SIG-M5 (cell line): Measurements from ENCODE around the gene MUC22.
"Not testable (repeated sequence)": the region's sequence is repeated elsewhere in the genome, so short reads cannot be mapped to it uniquely, and the experiment has no call there.

Source experiments
- DNase-seq: peaks from one replicate; lab custom pipeline; 2025; lab: John Stamatoyannopoulos, UW

MUC22 gene

GRCh38 chr6:30998785-30999184 is 11.5 kb upstream of the MUC22 start:
- DNase-seq: no peak

GRCh38 chr6:31000067-31000860 is 10.0 kb upstream of the MUC22 start:
- not testable (repeated sequence) for DNase-seq

- no peak for DNase-seq
Observed at GRCh38 chr6:31001281-31001888, 8.9 kb upstream of the MUC22 start.

GRCh38 chr6:31002471-31002870 is 7.8 kb upstream of the MUC22 start:
- no peak for DNase-seq

- DNase-seq: no peak
Observed at GRCh38 chr6:31004794-31005193, 5.5 kb upstream of the MUC22 start.

GRCh38 chr6:31005249-31006020 is 4.8 kb upstream of the MUC22 start:
- DNase-seq: no peak

- DNase-seq: no peak
Observed at GRCh38 chr6:31007694-31008093, 2.6 kb upstream of the MUC22 start.

GRCh38 chr6:31008165-31008564 is 2.1 kb upstream of the MUC22 start:
- DNase-seq: no peak

- no peak for DNase-seq
Observed at GRCh38 chr6:31009731-31010130, 543 bp upstream of the MUC22 start.

- no peak for DNase-seq
Observed at GRCh38 chr6:31011153-31011552, 879 bp downstream of the MUC22 start.

- no peak for DNase-seq
Observed at GRCh38 chr6:31016659-31017299, 6.5 kb downstream of the MUC22 start.

GRCh38 chr6:31017436-31017835 is 7.2 kb downstream of the MUC22 start:
- DNase-seq: not testable (repeated sequence)

GRCh38 chr6:31020057-31020456 is 9.8 kb downstream of the MUC22 start:
- no peak for DNase-seq

- not testable (repeated sequence) for DNase-seq
Observed at GRCh38 chr6:31020631-31021255, 10.5 kb downstream of the MUC22 start.

- not testable (repeated sequence) for DNase-seq
Observed at GRCh38 chr6:31021705-31022531, 11.6 kb downstream of the MUC22 start.

GRCh38 chr6:31025595-31025994 is 15.3 kb downstream of the MUC22 start:
- no peak for DNase-seq

- no peak for DNase-seq
Observed at GRCh38 chr6:31031095-31031494, 20.8 kb downstream of the MUC22 start.

- no peak for DNase-seq
Observed at GRCh38 chr6:31033075-31033474, 22.8 kb downstream of the MUC22 start.

- DNase-seq: no peak
Observed at GRCh38 chr6:31035862-31036497, 25.7 kb downstream of the MUC22 start.

GRCh38 chr6:31037169-31037568 is 26.9 kb downstream of the MUC22 start:
- no peak for DNase-seq

- DNase-seq: no peak
Observed at GRCh38 chr6:31037682-31038081, 27.4 kb downstream of the MUC22 start.
